Pancreas (tissue), 10 donors: ENCODE measurements around the gene DOCK1. TPM values are rescaled to one million over a fixed set of nuclear protein-coding genes. Genes with fewer than 3 reads are reported as not detected.

Experiments
- ATAC-seq, 4 donors: fragments of 200-7000 bp; cut with Tn5 transposase; one replicate each; pipeline versions ENCODE4 v1.8.0 to v1.9.1; 2020; ENCODE audit warnings: mild to moderate bottlenecking in 4 of 4, moderate library complexity in 4 of 4
- DNase-seq, 6 donors: peaks; one replicate each; pipeline ENCODE4 v3.0.0-alpha.2; 2020
- FAIRE-seq: peaks from 2 replicates; lab custom pipeline; 2012; peaks lifted over from hg19 to GRCh38; lab: Jason Lieb, UNC
- H3K27ac ChIP-seq, 4 donors: fragments of 200-600 bp; sonication (generic); 1 replicate in 3 of 4; 2 replicates in 1 of 4; pipeline versions ENCODE4 v1.5.0 to v1.8.0; 2020
- H3K27me3 ChIP-seq, 4 donors: fragments of 200-600 bp; one replicate each; pipeline ENCODE4 v1.8.0; 2021
- H3K36me3 ChIP-seq, 3 donors: fragments of 200-600 bp; sonication (generic) in 1 of 3; one replicate each; pipeline versions ENCODE4 v1.5.0 to v1.8.0; 2020 to 2021
- H3K4me1 ChIP-seq, 3 donors: fragments of 200-600 bp; one replicate each; pipeline ENCODE4 v1.8.0; 2021
- H3K4me3 ChIP-seq, 4 donors: fragments of 200-600 bp; sonication (generic) in 2 of 4; one replicate each; pipeline versions ENCODE4 v1.5.0 to v1.8.0; 2020 to 2021
- H3K9me3 ChIP-seq, 4 donors: fragments of 200-600 bp; one replicate each; pipeline ENCODE4 v1.8.0; 2021
- WGBS, 2 donors: extraction: QIAGEN DNeasy Blood & Tissue Kit; methylation state at CpG; one replicate each; pipeline ENCODE4 v1.1.7; 2013; 5-methylcytosine and 5-hydroxymethylcytosine counted together
- intact Hi-C, 3 donors: fragments of 100-400 bp; cut with DNase I; formaldehyde crosslinking; loops; one replicate each; pipeline versions ENCODE4 v1.11.1 to v1.14.2; 2022
- polyA plus RNA-seq, 2 donors: library from polyadenylated mRNA; stranded (reverse); fragments of 200-250 nt; gene quantifications; one replicate each; pipeline ENCODE4 v1.2.3, GENCODE V29; 2013
- total RNA-seq, 6 donors: library from RNA; stranded (reverse); fragmentation: NEBNext Ultra II Directional in 4 of 6; extraction: Animal tissue kit (Norgen Biotek cat#: 25700) in 4 of 6; gene quantifications; one replicate each; pipeline versions ENCODE4 v1.2.1 to v1.2.4, GENCODE V29; 2021 to 2023
- TF ChIP-seq, protein P1 (sequence below), 4 donors: fragments of 200-600 bp; sonication (generic) in 3 of 4; IDR thresholded peaks; one replicate each; pipeline versions ENCODE4 v1.5.0 to v1.8.0; 2021; ENCODE audit warnings: antibody characterized with exemption in 4 of 4
- donor health status: healthy with polysubstance abuse.
- donor health status: DM: no; HTN: no; CAD: no; lungs with moderate emphysema.
- donor health status: DM: no; HTN: no; CAD: no.
- donor health status: control.
- donor health status: control.
- donor health status: Bipolar disorder and iron deficiency.
- donor health status: DM: yes; HTN: yes; CAD: no.
- donor health status: DM: no; HTN: no; CAD: no.
- donor health status: DM: no; HTN: no; CAD: no.
- donor health status: DM: yes; HTN: yes; CAD: no.

The DOCK1 gene
- total and polyA plus RNA-seq, 8 donors: 12.1 to 38.6 (median 24.2) TPM

DNA sequence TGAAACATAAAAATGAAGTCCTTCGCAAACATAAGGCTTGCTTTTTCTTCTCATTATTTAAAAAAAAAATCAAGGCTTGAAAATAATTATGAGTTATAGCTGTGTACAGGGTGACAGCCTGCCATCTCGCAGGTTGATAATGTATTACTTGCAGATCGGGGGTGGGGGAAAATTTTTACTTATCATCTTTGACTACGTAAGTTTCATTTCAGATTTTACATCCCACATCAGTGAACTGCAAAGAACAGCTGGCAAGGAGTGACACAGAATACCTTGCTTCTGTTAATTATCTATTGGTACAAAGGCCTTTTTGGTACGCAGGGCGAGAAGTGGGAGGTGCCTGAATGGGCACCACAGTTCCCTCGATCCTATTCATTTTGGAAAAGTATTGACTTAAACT, 232.2 kb downstream of the DOCK1 start:
- H3K9me3 ChIP-seq: no peaks in the 10 kb centered on the region
- DNase-seq (no peak), FAIRE-seq (no peak), ATAC-seq (no peak)
- TF ChIP-seq, protein P1, sequence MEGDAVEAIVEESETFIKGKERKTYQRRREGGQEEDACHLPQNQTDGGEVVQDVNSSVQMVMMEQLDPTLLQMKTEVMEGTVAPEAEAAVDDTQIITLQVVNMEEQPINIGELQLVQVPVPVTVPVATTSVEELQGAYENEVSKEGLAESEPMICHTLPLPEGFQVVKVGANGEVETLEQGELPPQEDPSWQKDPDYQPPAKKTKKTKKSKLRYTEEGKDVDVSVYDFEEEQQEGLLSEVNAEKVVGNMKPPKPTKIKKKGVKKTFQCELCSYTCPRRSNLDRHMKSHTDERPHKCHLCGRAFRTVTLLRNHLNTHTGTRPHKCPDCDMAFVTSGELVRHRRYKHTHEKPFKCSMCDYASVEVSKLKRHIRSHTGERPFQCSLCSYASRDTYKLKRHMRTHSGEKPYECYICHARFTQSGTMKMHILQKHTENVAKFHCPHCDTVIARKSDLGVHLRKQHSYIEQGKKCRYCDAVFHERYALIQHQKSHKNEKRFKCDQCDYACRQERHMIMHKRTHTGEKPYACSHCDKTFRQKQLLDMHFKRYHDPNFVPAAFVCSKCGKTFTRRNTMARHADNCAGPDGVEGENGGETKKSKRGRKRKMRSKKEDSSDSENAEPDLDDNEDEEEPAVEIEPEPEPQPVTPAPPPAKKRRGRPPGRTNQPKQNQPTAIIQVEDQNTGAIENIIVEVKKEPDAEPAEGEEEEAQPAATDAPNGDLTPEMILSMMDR (IDR thresholded peaks at IDR 0.05): no peak
- peaks cover 0 to 6% (median 0%) of the 10 kb centered on the region in 3 donors for H3K36me3 ChIP-seq
- H3K4me3 ChIP-seq: no peak overlapping the region
- H3K27me3 ChIP-seq: no peaks in the 10 kb centered on the region
- WGBS, 2 donors: 95 to 96% methylated on average over 7 of the region's 7 CpGs
- no peak overlapping the region for H3K27ac ChIP-seq
- intact Hi-C loops: no loop called here
- no peaks in the 10 kb centered on the region for H3K4me1 ChIP-seq

DNA sequence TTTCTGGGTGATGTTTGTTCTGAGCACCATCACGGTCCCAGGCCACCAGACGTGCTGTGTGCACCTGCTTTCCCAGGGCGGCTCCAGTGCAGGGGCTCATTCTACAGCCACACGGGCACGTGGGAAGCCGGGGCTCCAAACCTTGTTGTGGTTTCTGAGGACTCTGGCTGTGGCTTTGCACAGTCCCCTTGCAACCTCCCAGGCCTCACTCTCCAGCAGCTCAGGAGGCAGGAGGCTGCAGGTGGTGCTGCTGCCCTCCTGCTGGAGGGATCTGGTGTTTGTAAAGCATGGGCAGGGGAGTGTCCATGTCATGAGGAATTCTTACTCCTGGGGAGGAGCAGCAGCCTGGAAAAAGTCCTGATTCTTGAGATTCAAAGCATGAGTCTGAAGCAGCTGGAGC, 236.9 kb downstream of the DOCK1 start:
- TF ChIP-seq, protein P1 (IDR thresholded peaks at IDR 0.05): no peak
- no peak overlapping the region for H3K4me3 ChIP-seq
- H3K4me1 ChIP-seq: no peaks in the 10 kb centered on the region
- H3K36me3 ChIP-seq: peaks cover 0 to 6% (median 0%) of the 10 kb centered on the region in 3 donors
- no peak for DNase-seq
- 88 to 92% methylated on average over 6 of the region's 6 CpGs for WGBS, 2 donors
- no peak for FAIRE-seq
- no peak overlapping the region for H3K27ac ChIP-seq
- intact Hi-C loops: no loop called here
- no peaks in the 10 kb centered on the region for H3K9me3 ChIP-seq
- no peak for ATAC-seq
- no peaks in the 10 kb centered on the region for H3K27me3 ChIP-seq

DNA sequence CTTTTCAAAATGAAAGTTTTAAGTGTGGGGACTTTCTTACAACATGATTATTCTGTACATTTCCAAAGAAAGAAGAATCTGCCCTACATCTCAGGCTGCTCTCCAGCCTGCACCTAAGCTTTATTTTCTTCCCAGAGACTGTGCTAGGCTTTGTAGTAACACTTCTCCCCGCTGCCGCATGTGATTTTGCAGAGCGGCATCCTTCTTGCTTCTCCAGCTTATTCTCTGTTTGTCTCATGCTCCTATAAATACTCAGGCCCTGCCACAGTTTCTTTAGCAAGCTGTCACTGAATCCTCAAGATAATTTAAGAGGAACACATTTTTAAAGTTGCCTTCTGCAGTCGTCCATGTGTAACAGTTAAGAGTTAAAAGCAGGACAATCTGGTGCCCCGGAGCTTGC, 237.6 kb downstream of the DOCK1 start:
- 89 to 92% methylated on average over 5 of the region's 5 CpGs for WGBS, 2 donors
- FAIRE-seq (no peak), ATAC-seq (no peak), DNase-seq (no peak)
- H3K4me3 ChIP-seq: no peak overlapping the region
- H3K36me3 ChIP-seq: peaks cover 0 to 6% (median 0%) of the 10 kb centered on the region in 3 donors
- TF ChIP-seq, protein P1 (IDR thresholded peaks at IDR 0.05): no peak
- intact Hi-C loops: no loop called here
- H3K9me3 ChIP-seq: no peaks in the 10 kb centered on the region
- H3K27me3 ChIP-seq: no peaks in the 10 kb centered on the region
- H3K27ac ChIP-seq: no peak overlapping the region
- H3K4me1 ChIP-seq: no peaks in the 10 kb centered on the region

DNA sequence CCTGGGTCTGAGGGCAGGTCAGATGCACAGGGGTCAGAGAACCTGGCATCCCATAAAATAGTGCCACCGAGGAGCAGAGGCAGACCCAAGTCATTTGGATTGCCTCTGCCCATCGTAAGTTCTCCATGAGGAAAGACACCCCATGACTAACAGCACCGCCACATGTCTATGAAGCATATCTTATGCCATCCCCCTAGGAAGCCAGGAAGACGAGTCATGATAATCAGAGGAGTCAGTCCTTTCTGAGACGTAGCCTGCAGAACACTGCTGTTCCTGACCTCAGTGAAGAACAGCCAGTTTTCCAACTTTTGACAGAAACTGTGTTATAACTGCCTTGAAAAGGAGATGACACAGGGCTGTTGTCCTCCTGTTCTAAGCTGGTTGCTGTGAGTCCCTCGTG, 239.9 kb downstream of the DOCK1 start:
- no peaks in the 10 kb centered on the region for H3K4me1 ChIP-seq
- no peak overlapping the region for H3K4me3 ChIP-seq
- H3K27ac ChIP-seq: no peak overlapping the region
- TF ChIP-seq, protein P1 (IDR thresholded peaks at IDR 0.05): no peak
- FAIRE-seq (no peak), ATAC-seq (no peak), DNase-seq (no peak)
- H3K36me3 ChIP-seq: no peaks in the 10 kb centered on the region
- WGBS, 2 donors: 95% methylated on average over 6 of the region's 6 CpGs
- intact Hi-C loops: no loop called here
- H3K9me3 ChIP-seq: no peaks in the 10 kb centered on the region
- no peaks in the 10 kb centered on the region for H3K27me3 ChIP-seq

DNA sequence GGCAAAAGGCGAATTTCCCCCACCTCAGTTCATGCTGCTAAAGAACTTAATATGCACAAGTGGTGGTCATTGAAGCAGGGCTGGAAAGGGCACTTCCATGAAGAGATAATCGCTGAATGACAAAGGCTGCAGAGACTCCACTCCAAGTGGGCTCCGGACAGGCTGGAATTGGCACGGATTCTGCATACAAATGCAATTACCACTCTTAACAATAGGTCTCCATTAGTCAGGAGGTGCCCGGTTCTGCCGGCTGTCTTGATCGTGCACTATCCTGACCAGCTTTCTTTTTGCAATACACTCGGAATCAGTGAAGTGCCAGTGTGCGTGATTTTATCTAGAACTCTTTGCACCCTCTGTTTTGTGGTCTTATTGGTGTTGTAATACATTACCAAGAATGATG, 241.4 kb downstream of the DOCK1 start:
- H3K4me1 ChIP-seq: no peaks in the 10 kb centered on the region
- FAIRE-seq: no peak
- H3K36me3 ChIP-seq: no peaks in the 10 kb centered on the region
- no peak overlapping the region for H3K27ac ChIP-seq
- no peak for DNase-seq
- no peak for ATAC-seq
- WGBS, 2 donors: 92 to 96% methylated on average over 9 of the region's 9 CpGs
- H3K9me3 ChIP-seq: no peaks in the 10 kb centered on the region
- intact Hi-C loops: no loop called here
- TF ChIP-seq, protein P1 (IDR thresholded peaks at IDR 0.05): no peak
- H3K27me3 ChIP-seq: no peaks in the 10 kb centered on the region
- no peak overlapping the region for H3K4me3 ChIP-seq
